ENCODE results near the gene SPON1.
"Not testable (repeated sequence)": the region's sequence is repeated elsewhere in the genome, so short reads cannot be mapped to it uniquely, and the experiment has no call there.

The SPON1 gene

DNA sequence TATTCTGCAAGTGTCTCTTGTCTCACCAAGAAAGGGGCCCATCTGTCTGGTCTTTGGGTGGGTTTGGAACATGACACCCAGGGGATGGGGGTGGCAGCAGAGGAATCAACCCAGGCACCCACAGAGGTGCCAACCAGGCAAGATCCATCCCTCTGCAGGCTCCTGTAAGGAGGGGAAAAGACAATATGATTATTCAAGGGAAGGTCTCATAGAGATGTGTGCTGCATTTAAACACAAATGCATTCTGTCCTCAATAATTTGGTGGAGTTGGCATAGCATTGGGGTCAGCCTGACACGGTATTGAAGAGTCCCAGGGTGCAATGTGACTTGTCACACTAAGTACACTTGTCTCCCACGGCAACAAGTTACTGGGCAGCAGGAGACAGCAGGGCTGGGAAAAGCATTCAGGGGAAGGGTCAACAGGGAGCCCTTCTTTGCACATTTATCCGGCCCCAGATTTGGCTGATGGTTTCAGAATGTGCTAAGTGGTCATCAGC is 33.1 kb upstream of the SPON1 start:
- Histone ChIP-seq H2BK12ac (ENCODE audit: low read length) (no peak overlapping the region), H3K4me1 (ENCODE audit: control insufficient read depth in 2 of 2, insufficient read depth in 1 of 2, low read depth in 1 of 2, low read length in 2 of 2) (peaks cover 0 to 5% of the 10 kb centered on the region in 2 donors), H3K27me3 (ENCODE audit: control insufficient read depth in 3 of 3, insufficient read depth in 3 of 3, low read depth in 1 of 3, low read length in 3 of 3) (no peaks in the 10 kb centered on the region), H3K36me3 (replicated peaks in 1 of 2; ENCODE audit: control insufficient read depth in 2 of 2, insufficient read depth in 2 of 2, low read length in 2 of 2) (no peaks in the 10 kb centered on the region), H2BK15ac (ENCODE audit: low read length) (no peak overlapping the region), H2BK5ac (ENCODE audit: low read length) (no peak overlapping the region), H3K27ac (replicated peaks; ENCODE audit: low read length) (no peak overlapping the region), H3K4me2 (ENCODE audit: insufficient read depth, low read length, poor library complexity, severe bottlenecking) (no peak overlapping the region), H3K14ac (ENCODE audit: low read length) (no peak overlapping the region), H4K8ac (ENCODE audit: low read depth, low read length) (no peak overlapping the region), H3K79me1 (ENCODE audit: low read depth, low read length) (no peaks in the 10 kb centered on the region), H2AK5ac (ENCODE audit: low read depth, low read length) (no peak overlapping the region), H4K91ac (ENCODE audit: low read depth, low read length, poor library complexity) (no peak overlapping the region), H3K4ac (ENCODE audit: low read length) (no peak overlapping the region), H2AFZ (ENCODE audit: low read length) (peak overlapping the region; percentile 13), H3K23ac (ENCODE audit: low read depth, low read length, poor library complexity) (no peak overlapping the region), H3K9me3 (replicated peaks in 1 of 2; ENCODE audit: control insufficient read depth in 2 of 2, insufficient read depth in 1 of 2, low read depth in 1 of 2, low read length in 2 of 2) (no peaks in the 10 kb centered on the region), H3K4me3 (ENCODE audit: low read length in 2 of 2) (no peak overlapping the region), H2BK120ac (ENCODE audit: low read depth, low read length) (no peak overlapping the region), H3K18ac (ENCODE audit: low read length) (no peak overlapping the region), H3K9ac (ENCODE audit: low read depth, low read length, poor library complexity) (no peak overlapping the region)
- DNase-seq (ENCODE audit: low spot score) = no peak
- WGBS, 2 donors (ENCODE audit: extremely low coverage in 2 of 2, insufficient read length in 2 of 2, insufficient replicate concordance in 1 of 2) = no CpG with 5 or more reads among the region's 3 CpGs

DNA sequence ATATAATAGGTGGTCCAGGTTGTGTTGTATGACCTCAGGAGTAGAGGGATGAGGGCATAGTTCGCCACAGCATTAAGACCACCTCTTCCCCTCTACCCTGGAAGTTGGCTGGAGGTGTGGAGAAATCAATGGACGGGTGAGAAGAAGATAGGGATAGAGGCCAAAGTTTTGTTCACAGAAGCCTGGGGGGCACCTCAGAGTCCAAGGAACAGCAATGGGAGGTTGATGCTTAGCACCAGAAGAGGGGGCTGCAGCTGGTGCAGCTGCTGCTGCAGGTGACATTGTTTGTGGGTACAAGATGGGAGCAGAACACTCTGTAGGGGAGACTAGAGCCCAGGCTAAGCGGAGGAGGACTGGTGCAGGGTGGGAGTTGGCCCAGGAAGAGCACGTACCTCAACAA is 31.2 kb upstream of the SPON1 start:
- no CpG with 5 or more reads among the region's 4 CpGs for WGBS, 2 donors (ENCODE audit: extremely low coverage in 2 of 2, insufficient read length in 2 of 2, insufficient replicate concordance in 1 of 2)
- Histone ChIP-seq H3K36me3 (replicated peaks in 1 of 2; ENCODE audit: control insufficient read depth in 2 of 2, insufficient read depth in 2 of 2, low read length in 2 of 2) (no peaks in the 10 kb centered on the region), H2AK5ac (ENCODE audit: low read depth, low read length) (no peak overlapping the region), H2BK120ac (ENCODE audit: low read depth, low read length) (no peak overlapping the region), H2BK12ac (ENCODE audit: low read length) (no peak overlapping the region), H3K14ac (ENCODE audit: low read length) (no peak overlapping the region), H2AFZ (ENCODE audit: low read length) (no peak overlapping the region), H3K23ac (ENCODE audit: low read depth, low read length, poor library complexity) (no peak overlapping the region), H3K4me3 (ENCODE audit: low read length in 2 of 2) (no peak overlapping the region), H3K4ac (ENCODE audit: low read length) (no peak overlapping the region), H3K4me2 (ENCODE audit: insufficient read depth, low read length, poor library complexity, severe bottlenecking) (no peak overlapping the region), H3K18ac (ENCODE audit: low read length) (no peak overlapping the region), H3K27ac (replicated peaks; ENCODE audit: low read length) (no peak overlapping the region), H3K9me3 (replicated peaks in 1 of 2; ENCODE audit: control insufficient read depth in 2 of 2, insufficient read depth in 1 of 2, low read depth in 1 of 2, low read length in 2 of 2) (no peaks in the 10 kb centered on the region), H4K91ac (ENCODE audit: low read depth, low read length, poor library complexity) (no peak overlapping the region), H3K79me1 (ENCODE audit: low read depth, low read length) (no peaks in the 10 kb centered on the region), H3K9ac (ENCODE audit: low read depth, low read length, poor library complexity) (no peak overlapping the region), H3K4me1 (ENCODE audit: control insufficient read depth in 2 of 2, insufficient read depth in 1 of 2, low read depth in 1 of 2, low read length in 2 of 2) (peaks cover 0 to 5% of the 10 kb centered on the region in 2 donors), H2BK15ac (ENCODE audit: low read length) (no peak overlapping the region), H2BK5ac (ENCODE audit: low read length) (no peak overlapping the region), H4K8ac (ENCODE audit: low read depth, low read length) (no peak overlapping the region), H3K27me3 (ENCODE audit: control insufficient read depth in 3 of 3, insufficient read depth in 3 of 3, low read depth in 1 of 3, low read length in 3 of 3) (no peaks in the 10 kb centered on the region)
- DNase-seq (ENCODE audit: low spot score) = no peak

DNA sequence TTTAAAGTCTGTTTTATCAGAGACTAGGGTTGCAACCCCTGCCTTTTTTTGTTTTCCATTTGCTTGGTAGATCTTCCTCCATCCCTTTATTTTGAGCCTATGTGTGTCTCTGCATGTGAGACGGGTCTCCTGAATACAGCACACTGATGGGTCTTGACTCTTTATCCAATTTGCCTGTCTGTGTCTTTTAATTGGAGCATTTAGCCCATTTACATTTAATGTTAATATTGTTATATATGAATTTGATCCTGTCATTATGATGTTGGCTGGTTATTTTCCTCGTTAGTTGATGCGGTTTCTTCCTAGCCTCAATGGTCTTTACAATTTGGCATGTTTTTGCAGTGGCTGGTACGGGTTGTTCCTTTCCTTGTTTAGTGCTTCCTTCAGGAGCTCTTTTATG is 25.4 kb upstream of the SPON1 start:
- H3K79me1 ChIP-seq (ENCODE audit: low read depth, low read length); H3K9me3 ChIP-seq (replicated peaks in 1 of 2; ENCODE audit: control insufficient read depth in 2 of 2, insufficient read depth in 1 of 2, low read depth in 1 of 2, low read length in 2 of 2); H2BK15ac ChIP-seq (ENCODE audit: low read length); H3K4me2 ChIP-seq (ENCODE audit: insufficient read depth, low read length, poor library complexity, severe bottlenecking); H3K4me3 ChIP-seq (ENCODE audit: low read length in 2 of 2); H3K4ac ChIP-seq (ENCODE audit: low read length); DNase-seq (ENCODE audit: low spot score); H3K27ac ChIP-seq (replicated peaks; ENCODE audit: low read length); H3K18ac ChIP-seq (ENCODE audit: low read length); H3K9ac ChIP-seq (ENCODE audit: low read depth, low read length, poor library complexity); H2BK12ac ChIP-seq (ENCODE audit: low read length); H3K36me3 ChIP-seq (replicated peaks in 1 of 2; ENCODE audit: control insufficient read depth in 2 of 2, insufficient read depth in 2 of 2, low read length in 2 of 2); H3K27me3 ChIP-seq (ENCODE audit: control insufficient read depth in 3 of 3, insufficient read depth in 3 of 3, low read depth in 1 of 3, low read length in 3 of 3); H3K14ac ChIP-seq (ENCODE audit: low read length); H2BK120ac ChIP-seq (ENCODE audit: low read depth, low read length); H3K23ac ChIP-seq (ENCODE audit: low read depth, low read length, poor library complexity); H3K4me1 ChIP-seq (ENCODE audit: control insufficient read depth in 2 of 2, insufficient read depth in 1 of 2, low read depth in 1 of 2, low read length in 2 of 2); H2AK5ac ChIP-seq (ENCODE audit: low read depth, low read length); H2BK5ac ChIP-seq (ENCODE audit: low read length); H2AFZ ChIP-seq (ENCODE audit: low read length); H4K91ac ChIP-seq (ENCODE audit: low read depth, low read length, poor library complexity); H4K8ac ChIP-seq (ENCODE audit: low read depth, low read length): not testable (repeated sequence)
- no CpG with 5 or more reads among the region's 4 CpGs for WGBS, 2 donors (ENCODE audit: extremely low coverage in 2 of 2, insufficient read length in 2 of 2, insufficient replicate concordance in 1 of 2)

DNA sequence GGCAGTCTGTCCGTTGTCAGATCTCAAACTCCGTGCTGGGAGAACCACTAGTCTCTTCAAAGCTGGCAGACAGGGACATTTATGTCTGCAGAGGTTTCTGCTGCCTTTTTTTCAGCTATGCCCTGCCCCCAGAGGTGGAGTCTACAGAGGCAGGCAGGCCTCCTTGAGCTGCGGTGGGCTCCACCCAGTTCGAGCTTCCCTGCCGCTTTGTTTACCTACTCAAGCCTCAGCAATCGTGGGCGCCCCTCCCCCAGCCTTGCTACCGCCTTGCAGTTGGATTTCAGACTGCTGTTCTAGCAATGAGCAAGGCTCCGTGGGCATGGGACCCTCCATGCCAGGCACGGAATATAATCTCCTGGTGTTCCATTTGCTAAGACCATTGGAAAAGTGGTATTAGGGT is 23.7 kb upstream of the SPON1 start:
- H3K9ac ChIP-seq (ENCODE audit: low read depth, low read length, poor library complexity); H3K4me2 ChIP-seq (ENCODE audit: insufficient read depth, low read length, poor library complexity, severe bottlenecking); H3K4ac ChIP-seq (ENCODE audit: low read length); H3K18ac ChIP-seq (ENCODE audit: low read length); H3K4me1 ChIP-seq (ENCODE audit: control insufficient read depth in 2 of 2, insufficient read depth in 1 of 2, low read depth in 1 of 2, low read length in 2 of 2); DNase-seq (ENCODE audit: low spot score); H3K9me3 ChIP-seq (replicated peaks in 1 of 2; ENCODE audit: control insufficient read depth in 2 of 2, insufficient read depth in 1 of 2, low read depth in 1 of 2, low read length in 2 of 2); H2BK12ac ChIP-seq (ENCODE audit: low read length); H3K23ac ChIP-seq (ENCODE audit: low read depth, low read length, poor library complexity); H3K4me3 ChIP-seq (ENCODE audit: low read length in 2 of 2); H2BK120ac ChIP-seq (ENCODE audit: low read depth, low read length); H3K27me3 ChIP-seq (ENCODE audit: control insufficient read depth in 3 of 3, insufficient read depth in 3 of 3, low read depth in 1 of 3, low read length in 3 of 3); H2BK5ac ChIP-seq (ENCODE audit: low read length); H3K27ac ChIP-seq (replicated peaks; ENCODE audit: low read length); H4K91ac ChIP-seq (ENCODE audit: low read depth, low read length, poor library complexity); H3K79me1 ChIP-seq (ENCODE audit: low read depth, low read length); H2AK5ac ChIP-seq (ENCODE audit: low read depth, low read length); H2BK15ac ChIP-seq (ENCODE audit: low read length); H4K8ac ChIP-seq (ENCODE audit: low read depth, low read length); H3K14ac ChIP-seq (ENCODE audit: low read length); H3K36me3 ChIP-seq (replicated peaks in 1 of 2; ENCODE audit: control insufficient read depth in 2 of 2, insufficient read depth in 2 of 2, low read length in 2 of 2); H2AFZ ChIP-seq (ENCODE audit: low read length): not testable (repeated sequence)
- WGBS, 2 donors (ENCODE audit: extremely low coverage in 2 of 2, insufficient read length in 2 of 2, insufficient replicate concordance in 1 of 2) = no CpG with 5 or more reads among the region's 10 CpGs

Data from neuronal stem cell (in vitro differentiated cells).